Activated CD4-positive, alpha-beta T cell treated with anti-CD3 and anti-CD28 coated beads, Interleukin-2, amount 10 ng/mL, durations not matched to agents 7 days and 5 days (primary cell): ENCODE results near the gene COPS3. TPM values are rescaled to one million over a fixed set of nuclear protein-coding genes. Genes with fewer than 3 reads are reported as not detected.
"Not testable (repeated sequence)": the region's sequence is repeated elsewhere in the genome, so short reads cannot be mapped to it uniquely, and the experiment has no call there.

Source experiments
- CTCF ChIA-PET: fragments of 350-600 bp; sonication (Branson Sonifier 250); formaldehyde crosslinking; loops from one replicate; lab custom pipeline; 2021; ENCODE audit warnings: antibody characterized with exemption; lab: Charles Lee
- POLR2A ChIA-PET: fragments of 350-600 bp; sonication (Branson Sonifier 250); formaldehyde crosslinking; loops from one replicate; lab custom pipeline; 2021; ENCODE audit warnings: antibody characterized with exemption; lab: Charles Lee
- DNase-seq: peaks from one replicate; pipeline ENCODE4 v3.0.0-alpha.2; 2020
- H3K27ac Mint-ChIP-seq: one replicate; pipeline ENCODE4 v1.8.0; 2021; ENCODE audit warnings: mild to moderate bottlenecking, moderate library complexity, mixed read lengths
- H3K27me3 Mint-ChIP-seq: one replicate; pipeline ENCODE4 v1.8.0; 2021; ENCODE audit warnings: mixed read lengths
- H3K36me3 Mint-ChIP-seq: one replicate; pipeline ENCODE4 v1.8.0; 2021; ENCODE audit warnings: low read depth, mixed read lengths
- H3K4me1 Mint-ChIP-seq: one replicate; pipeline ENCODE4 v1.8.0; 2021; ENCODE audit warnings: mixed read lengths
- H3K4me3 Mint-ChIP-seq: one replicate; pipeline ENCODE4 v1.8.0; 2021; ENCODE audit warnings: mild to moderate bottlenecking, moderate library complexity, mixed read lengths
- H3K9me3 Mint-ChIP-seq: one replicate; pipeline ENCODE4 v1.8.0; 2021; ENCODE audit warnings: mixed read lengths
- total RNA-seq, 2 experiments: library from RNA; stranded (reverse); gene quantifications; one replicate each; pipeline ENCODE4 v1.2.3, GENCODE V29; 2021

Gene COPS3
- total RNA-seq, 2 experiments from 2014 or later = 100 TPM

- Mint-ChIP-seq H3K4me1 (peaks cover 5% of the 10 kb centered on the region), H3K9me3 (no peaks in the 10 kb centered on the region), H3K36me3 (peaks cover 3% of the 10 kb centered on the region), H3K27me3 (no peaks in the 10 kb centered on the region), H3K27ac (no peak overlapping the region), H3K4me3 (no peak overlapping the region)
- no peak for DNase-seq
- ChIA-PET POLR2A (no interaction called here), CTCF (interaction anchor here (1.1 to 1.8 kb wide), 2 partner anchors 8 to 15 kb away, joined by 3 to 8 read pairs; no protein-coding TSS in a partner anchor)
Measured at GRCh38 chr17:17314501-17315071, 33.5 kb upstream of the COPS3 start.

GRCh38 chr17:17313350-17313991, 32.4 kb upstream of the COPS3 start:
- no peak overlapping the region for H3K4me3 Mint-ChIP-seq
- POLR2A ChIA-PET = interaction anchor here (0.6 to 0.8 kb wide), 2 partner anchors 14 to 278 kb away, joined by 3 to 5 read pairs; partner anchors contain the start of gene PEMT
- H3K27me3 Mint-ChIP-seq = no peaks in the 10 kb centered on the region

GRCh38 chr17:17309356-17309755, 28.3 kb upstream of the COPS3 start:
- no peak overlapping the region for H3K4me3 Mint-ChIP-seq
- ChIA-PET POLR2A (no interaction called here), CTCF (no interaction called here)
- DNase-seq = no peak
- peaks cover 23% of the 10 kb centered on the region for H3K4me1 Mint-ChIP-seq
- no peaks in the 10 kb centered on the region for H3K9me3 Mint-ChIP-seq
- H3K27me3 Mint-ChIP-seq = no peaks in the 10 kb centered on the region
- H3K36me3 Mint-ChIP-seq = peaks cover 6% of the 10 kb centered on the region
- no peak overlapping the region for H3K27ac Mint-ChIP-seq

More at GRCh38 chr17:17313350-17313991, 32.4 kb upstream of the COPS3 start:
- peak; percentile 81 for DNase-seq
- CTCF ChIA-PET = interaction anchor here (0.5 to 2.0 kb wide), 4 partner anchors 158 to 752 kb away, joined by 3 to 4 read pairs (median 3); no protein-coding TSS in a partner anchor
- Mint-ChIP-seq H3K36me3 (peaks cover 3% of the 10 kb centered on the region), H3K9me3 (no peaks in the 10 kb centered on the region), H3K4me1 (peaks cover 5% of the 10 kb centered on the region), H3K27ac (no peak overlapping the region)

- peak; percentile 76 for DNase-seq
- Mint-ChIP-seq H3K27me3 (no peaks in the 10 kb centered on the region), H3K27ac (peak overlapping the region; percentile 92), H3K4me3 (peak overlapping the region; percentile 82), H3K36me3 (peaks cover 3% of the 10 kb centered on the region), H3K9me3 (no peaks in the 10 kb centered on the region), H3K4me1 (peaks cover 33% of the 10 kb centered on the region)
- CTCF ChIA-PET = interaction anchor here (0.6 to 2.1 kb wide), 4 partner anchors 10 to 191 kb away, joined by 3 to 8 read pairs (median 4); no protein-coding TSS in a partner anchor
- POLR2A ChIA-PET = no interaction called here
Measured at GRCh38 chr17:17305281-17305801, 24.3 kb upstream of the COPS3 start.

DNA sequence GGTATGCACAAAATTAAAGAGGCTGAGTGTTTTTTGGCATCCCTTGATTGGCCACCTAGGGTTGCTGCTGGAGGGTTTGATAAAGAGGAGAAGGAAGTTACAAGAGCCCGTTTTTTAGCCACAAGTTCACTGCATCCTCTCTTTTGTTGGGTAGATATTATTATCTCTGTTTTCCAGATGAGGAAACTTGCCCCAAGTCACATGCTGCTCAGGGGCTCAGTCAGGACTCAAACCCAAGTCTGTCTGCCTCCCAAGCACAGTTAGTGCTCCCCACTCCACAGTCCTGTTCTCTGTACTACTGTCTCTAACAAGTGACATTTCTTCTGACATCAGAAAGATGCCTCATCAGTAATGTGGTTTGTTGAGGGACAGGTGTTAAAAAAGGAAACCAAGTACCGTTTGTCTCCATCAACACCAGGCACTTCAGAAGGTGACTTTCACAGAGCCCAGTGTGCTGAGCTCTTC, 23.5 kb upstream of the COPS3 start:
- DNase-seq = peak; percentile 50
- peak overlapping the region; percentile 82 for H3K4me3 Mint-ChIP-seq
- ChIA-PET CTCF (interaction anchor here (0.8 kb wide), 1 partner anchor 17 kb away, joined by 4 read pairs; no protein-coding TSS in a partner anchor), POLR2A (no interaction called here)
- peaks cover 3% of the 10 kb centered on the region for H3K36me3 Mint-ChIP-seq
- H3K9me3 Mint-ChIP-seq = no peaks in the 10 kb centered on the region
- peak overlapping the region; percentile 90 for H3K27ac Mint-ChIP-seq
- no peaks in the 10 kb centered on the region for H3K27me3 Mint-ChIP-seq
- H3K4me1 Mint-ChIP-seq = peaks cover 38% of the 10 kb centered on the region

DNA sequence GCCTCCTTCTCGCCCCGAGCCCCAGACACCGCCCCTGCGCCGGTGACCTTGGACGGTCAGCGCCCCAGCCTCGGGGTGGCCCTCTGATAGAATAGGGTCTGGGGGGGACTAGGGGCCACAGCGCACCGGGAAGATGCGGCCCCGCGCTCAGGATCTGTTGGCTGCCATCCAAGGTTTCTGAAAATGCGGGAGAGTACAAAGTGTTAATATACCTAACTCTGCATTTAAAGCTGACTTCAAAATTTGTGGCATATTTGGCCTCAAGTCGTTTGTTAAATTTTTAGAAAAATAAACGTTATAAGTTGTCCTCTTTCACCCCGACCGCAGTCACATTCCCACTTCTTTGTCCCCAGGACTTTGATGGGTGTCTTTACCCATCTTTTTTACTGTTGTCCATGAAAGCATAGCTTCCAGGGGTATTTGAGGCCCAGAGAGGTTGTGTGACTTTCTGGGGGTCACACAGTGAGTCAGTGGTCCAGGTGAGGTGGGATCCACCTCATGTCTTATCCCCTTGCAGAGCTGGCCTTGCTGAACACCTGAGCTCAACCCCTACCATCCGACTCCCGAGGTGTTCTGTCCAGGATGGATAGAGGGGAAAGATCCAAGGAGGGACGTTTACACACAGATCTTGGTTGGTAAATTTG, 22.9 kb upstream of the COPS3 start:
- H3K9me3 Mint-ChIP-seq = no peaks in the 10 kb centered on the region
- CTCF ChIA-PET = interaction anchor here (0.8 kb wide), 1 partner anchor 16 kb away, joined by 4 read pairs; no protein-coding TSS in a partner anchor
- peak overlapping the region; percentile 82 for H3K4me3 Mint-ChIP-seq
- H3K27me3 Mint-ChIP-seq = no peaks in the 10 kb centered on the region
- H3K36me3 Mint-ChIP-seq = peaks cover 3% of the 10 kb centered on the region
- peaks cover 38% of the 10 kb centered on the region for H3K4me1 Mint-ChIP-seq
- POLR2A ChIA-PET = no interaction called here
- peak overlapping the region; percentile 90 for H3K27ac Mint-ChIP-seq
- DNase-seq = no peak

GRCh38 chr17:17303010-17303846, 22.2 kb upstream of the COPS3 start, which contains the start of gene NT5M:
TSS of gene NT5M (plus strand) at chr17:17303373. CDS start at chr17:17303551, 178 bp downstream.
- H3K36me3 Mint-ChIP-seq = peaks cover 3% of the 10 kb centered on the region
- POLR2A ChIA-PET = no interaction called here
- peak within 1 kb of the TSS; percentile 82 for H3K4me3 Mint-ChIP-seq
- DNase-seq = peak; percentile 74
- no peaks in the 10 kb centered on the region for H3K9me3 Mint-ChIP-seq
- peaks cover 41% of the 10 kb centered on the region for H3K4me1 Mint-ChIP-seq
- CTCF ChIA-PET = no interaction called here
- H3K27ac Mint-ChIP-seq = peak within 1 kb of the TSS; percentile 92
- H3K27me3 Mint-ChIP-seq = no peaks in the 10 kb centered on the region

DNA sequence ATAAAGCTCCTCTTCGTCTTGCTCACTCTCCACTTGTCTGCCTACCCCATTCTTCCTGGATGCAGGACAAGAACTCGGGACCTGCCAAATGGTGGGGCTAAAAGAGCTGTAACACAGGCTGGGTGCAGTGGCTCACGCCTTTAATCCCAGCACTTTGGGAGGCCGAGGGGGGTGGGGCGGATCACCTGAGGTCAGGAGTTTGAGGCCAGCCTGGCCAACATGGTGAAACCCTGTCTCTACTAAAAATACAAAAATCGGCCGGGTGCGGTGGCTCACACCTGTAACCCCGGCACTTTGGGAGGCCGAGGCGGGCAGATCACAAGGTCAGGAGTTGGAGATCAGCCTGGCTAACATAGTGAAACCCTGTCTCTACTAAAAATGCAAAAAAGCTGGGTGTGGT, 20.6 kb upstream of the COPS3 start:
- CTCF ChIA-PET = interaction anchor here (1.0 to 2.3 kb wide), 3 partner anchors 14 to 117 kb away, joined by 3 to 5 read pairs (median 5); no protein-coding TSS in a partner anchor
- Mint-ChIP-seq H3K4me3 (peak overlapping the region; percentile 19), H3K4me1 (peaks cover 43% of the 10 kb centered on the region)
- H3K27ac Mint-ChIP-seq, H3K27me3 Mint-ChIP-seq, POLR2A ChIA-PET, H3K36me3 Mint-ChIP-seq, DNase-seq, H3K9me3 Mint-ChIP-seq: not testable (repeated sequence)

DNA sequence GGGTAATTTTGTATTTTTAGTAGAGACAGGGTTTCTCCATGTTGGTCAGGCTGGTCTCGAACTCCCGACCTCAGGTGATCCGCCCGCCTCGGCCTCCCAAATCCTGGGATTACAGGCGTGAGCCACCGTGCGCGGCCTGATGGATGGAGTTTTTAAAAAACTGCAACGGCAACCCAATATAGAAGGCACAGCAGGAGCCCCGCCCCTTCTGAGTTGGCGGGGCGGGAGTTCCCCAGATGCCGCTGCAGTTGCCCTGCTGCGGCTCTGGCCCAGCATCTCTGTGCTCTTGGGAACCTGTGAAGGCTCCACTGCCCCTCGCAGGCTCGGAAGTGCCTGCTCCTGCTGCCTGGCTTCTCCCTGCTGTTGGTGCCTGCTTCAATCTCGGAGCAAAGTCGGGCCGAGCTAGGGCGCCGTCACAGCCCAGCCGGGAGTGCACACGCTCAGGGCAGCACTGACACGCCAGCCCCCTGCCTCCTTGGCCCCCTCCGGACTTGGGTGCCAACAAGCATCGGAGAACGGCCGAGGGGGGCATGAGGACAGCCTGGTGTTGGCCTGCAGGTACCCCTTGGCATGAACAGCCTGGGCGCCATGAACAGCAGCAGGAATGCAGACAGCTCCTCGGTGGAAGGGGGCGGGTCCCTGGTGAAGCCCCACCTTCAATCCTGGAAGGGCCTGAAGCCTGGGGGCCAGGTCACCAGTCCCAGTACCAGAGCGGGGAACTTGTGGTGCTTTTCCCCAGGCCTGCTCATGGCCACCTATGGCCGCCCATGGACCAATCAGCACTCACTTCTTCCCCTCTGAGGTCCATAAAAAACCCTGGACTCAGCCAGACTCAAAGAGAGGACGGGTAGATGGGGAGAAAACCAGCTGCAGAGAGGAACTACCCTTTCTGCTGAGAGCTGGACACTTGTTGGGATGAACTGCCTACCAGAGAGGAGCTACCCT, 19.9 kb upstream of the COPS3 start:
- Mint-ChIP-seq H3K4me3 (peak overlapping the region; percentile 32), H3K27me3 (no peaks in the 10 kb centered on the region), H3K9me3 (no peaks in the 10 kb centered on the region), H3K27ac (no peak overlapping the region), H3K4me1 (peaks cover 39% of the 10 kb centered on the region), H3K36me3 (no peaks in the 10 kb centered on the region)
- DNase-seq = peak; percentile 49
- POLR2A ChIA-PET = no interaction called here
- CTCF ChIA-PET = interaction anchor here (0.9 to 2.3 kb wide), 7 partner anchors 11 to 116 kb away, joined by 3 to 5 read pairs (median 3); no protein-coding TSS in a partner anchor

DNA sequence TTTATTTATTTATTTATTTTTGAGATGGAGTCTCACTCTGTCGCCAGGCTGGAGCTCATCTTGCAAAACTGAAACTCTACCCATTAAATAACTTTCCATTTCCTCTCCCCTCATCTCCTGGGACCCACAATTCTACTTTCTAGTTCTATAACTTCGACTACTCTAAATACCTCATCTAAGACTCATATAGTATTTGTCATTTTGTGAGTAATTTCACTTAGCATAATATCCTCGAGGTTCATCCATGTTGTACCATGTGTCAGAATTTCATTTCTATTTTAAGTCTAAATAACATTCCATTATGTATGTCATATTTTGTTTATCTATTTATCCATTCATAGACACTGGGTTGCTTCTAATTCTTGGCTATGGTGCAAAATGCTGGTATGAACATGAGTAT, 17.1 kb upstream of the COPS3 start:
- ChIA-PET CTCF (no interaction called here), POLR2A (no interaction called here)
- Mint-ChIP-seq H3K27ac (no peak overlapping the region), H3K36me3 (no peaks in the 10 kb centered on the region), H3K27me3 (no peaks in the 10 kb centered on the region), H3K4me1 (peaks cover 19% of the 10 kb centered on the region), H3K4me3 (no peak overlapping the region), H3K9me3 (no peaks in the 10 kb centered on the region)
- DNase-seq = no peak

DNA sequence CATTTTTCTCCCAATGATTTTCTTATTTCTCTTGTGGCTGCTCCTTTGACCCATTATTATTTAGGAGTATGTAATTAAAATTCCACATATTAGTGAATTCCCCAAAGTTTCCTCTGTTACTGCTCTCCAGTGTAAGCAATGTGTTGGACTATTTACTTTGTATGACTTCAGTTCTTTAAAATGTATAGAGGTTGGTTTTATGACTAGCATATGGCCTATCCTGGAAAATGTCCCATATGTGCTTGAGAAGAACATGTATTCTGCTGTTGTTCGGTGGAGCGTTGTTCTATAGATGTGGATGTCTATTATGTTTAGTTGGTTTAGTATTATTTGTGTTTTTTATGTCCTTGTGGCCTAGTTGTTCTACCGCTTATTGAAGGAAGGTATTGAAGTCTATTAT, 16.2 kb upstream of the COPS3 start:
- no peak overlapping the region for H3K4me3 Mint-ChIP-seq
- H3K4me1 Mint-ChIP-seq = peaks cover 14% of the 10 kb centered on the region
- no peak overlapping the region for H3K27ac Mint-ChIP-seq
- POLR2A ChIA-PET = no interaction called here
- H3K27me3 Mint-ChIP-seq = no peaks in the 10 kb centered on the region
- H3K9me3 Mint-ChIP-seq = no peaks in the 10 kb centered on the region
- no peaks in the 10 kb centered on the region for H3K36me3 Mint-ChIP-seq
- CTCF ChIA-PET = no interaction called here
- DNase-seq = no peak
